A673 (cell line): Measurements from ENCODE around the gene ATOSB. TPM values are rescaled to one million over a fixed set of nuclear protein-coding genes. Genes with fewer than 3 reads are reported as not detected.

Experiments used
- BruUV-seq: library from RNA; stranded (reverse); fragments of 400-500 nt; replicated peaks from 2 replicates; lab custom pipeline; 2021; lab: Mats Ljungman, UMichigan
- CTCF ChIA-PET: fragments of 300-600 bp; sonication (Branson Sonifier 250); formaldehyde crosslinking; loops from one replicate; lab custom pipeline; 2022; ENCODE audit warnings: antibody characterized with exemption; lab: Charles Lee
- POLR2A ChIA-PET: fragments of 300-600 bp; sonication (Branson Sonifier 250); formaldehyde crosslinking; loops from one replicate; lab custom pipeline; 2022; ENCODE audit warnings: antibody characterized with exemption; ENCODE audit not compliant: low non-redundant PET; lab: Charles Lee
- DNase-seq: peaks from one replicate; pipeline ENCODE4 v3.0.0-alpha.2; 2015; ENCODE audit warnings: low spot score
- H3K27ac ChIP-seq: fragments of 200-600 bp; sonication (generic); 2 replicates; pipeline ENCODE4 v1.5.1; 2016; ENCODE audit warnings: mixed run types, low read depth, mild to moderate bottlenecking, mixed read lengths, antibody characterized with exemption, low read length; ENCODE audit not compliant: poor library complexity, severe bottlenecking
- H3K27me3 ChIP-seq: fragments of 200-600 bp; sonication (generic); replicated peaks from 2 replicates; pipeline ENCODE4 v1.6.1; 2017; ENCODE audit warnings: mixed run types, low read depth, mild to moderate bottlenecking, mixed read lengths, antibody characterized with exemption, low read length; ENCODE audit not compliant: insufficient read depth, poor library complexity
- H3K36me3 ChIP-seq: fragments of 200-600 bp; sonication (generic); 2 replicates; pipeline ENCODE4 v1.6.1; 2016; ENCODE audit warnings: mixed run types, mild to moderate bottlenecking, mixed read lengths, antibody characterized with exemption, low read length; ENCODE audit not compliant: insufficient read depth, poor library complexity, severe bottlenecking
- H3K4me1 ChIP-seq: fragments of 200-600 bp; sonication (generic); 2 replicates; pipeline ENCODE4 v1.6.1; 2017; ENCODE audit warnings: mixed run types, mild to moderate bottlenecking, mixed read lengths, antibody characterized with exemption, low read length; ENCODE audit not compliant: insufficient read depth, poor library complexity, severe bottlenecking
- H3K4me3 ChIP-seq: fragments of 200-600 bp; sonication (generic); 2 replicates; pipeline ENCODE4 v1.5.1; 2016; ENCODE audit warnings: low read depth, mixed run types, mild to moderate bottlenecking, mixed read lengths, low read length; ENCODE audit not compliant: poor library complexity, severe bottlenecking
- H3K9me3 ChIP-seq: fragments of 200-600 bp; sonication (generic); 2 replicates; pipeline ENCODE4 v1.6.1; 2016; ENCODE audit warnings: mixed run types, low read depth, mild to moderate bottlenecking, mixed read lengths, antibody characterized with exemption, low read length; ENCODE audit not compliant: poor library complexity, severe bottlenecking
- EZH2 ChIP-seq: fragments of 200-600 bp; sonication (generic); IDR thresholded peaks from 2 replicates; pipeline ENCODE4 v1.6.1; 2017; ENCODE audit warnings: borderline replicate concordance, low read depth, mild to moderate bottlenecking, mixed read lengths, antibody characterized with exemption, low read length; ENCODE audit not compliant: poor library complexity, severe bottlenecking
- intact Hi-C: fragments of 100-400 bp; cut with micrococcal nuclease; formaldehyde crosslinking; loops from one replicate; pipeline ENCODE4 v1.10.0; 2022; ENCODE audit not compliant: unreplicated experiment
- total RNA-seq: library from RNA; stranded (reverse); gene quantifications from 2 replicates; pipeline ENCODE4 v1.2.3, GENCODE V29; 2021
- TF ChIP-seq, protein P1 (sequence below): fragments of 300-800, 200-600 bp; sonication (generic); conservative IDR thresholded peaks from 2 replicates; pipeline ENCODE4 v1.5.1; 2017; ENCODE audit warnings: low read depth, mild to moderate bottlenecking, antibody characterized with exemption, low read length, moderate library complexity, mixed read lengths

ATOSB gene
- total RNA-seq, 1 experiment from 2014 or later: 7.4 TPM

GRCh38 chr9:35135988-35136387 is 20.3 kb upstream of the ATOSB start:
- POLR2A ChIA-PET: no interaction called here
- intact Hi-C loops: no loop called here

DNA sequence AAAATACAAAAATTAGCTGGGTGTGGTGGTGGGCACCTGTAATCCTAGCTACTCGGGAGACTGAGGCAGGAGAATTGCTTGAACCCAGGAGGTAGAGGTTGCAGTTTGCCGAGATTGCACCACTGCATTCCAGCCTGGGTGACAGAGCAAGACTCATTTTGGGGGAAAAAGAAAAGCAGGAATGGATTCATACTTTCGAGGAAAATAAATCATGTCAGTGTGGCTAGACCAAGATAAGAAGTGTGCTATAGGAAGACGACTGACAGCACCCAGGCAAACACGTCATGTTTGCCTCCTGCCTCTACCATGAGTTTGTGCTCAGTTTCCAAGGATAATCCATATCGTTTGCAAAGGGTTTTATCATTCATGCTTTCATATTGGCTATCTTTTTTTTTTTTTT is 19.3 kb upstream of the ATOSB start:
- Histone ChIP-seq H3K4me3 (no peak overlapping the region), H3K4me1 (no peaks in the 10 kb centered on the region), H3K36me3 (no peaks in the 10 kb centered on the region), H3K9me3 (peaks cover 6% of the 10 kb centered on the region), H3K27me3 (no peaks in the 10 kb centered on the region), H3K27ac (no peak overlapping the region)
- TF ChIP-seq EZH2: no peak
- TF ChIP-seq, protein P1, sequence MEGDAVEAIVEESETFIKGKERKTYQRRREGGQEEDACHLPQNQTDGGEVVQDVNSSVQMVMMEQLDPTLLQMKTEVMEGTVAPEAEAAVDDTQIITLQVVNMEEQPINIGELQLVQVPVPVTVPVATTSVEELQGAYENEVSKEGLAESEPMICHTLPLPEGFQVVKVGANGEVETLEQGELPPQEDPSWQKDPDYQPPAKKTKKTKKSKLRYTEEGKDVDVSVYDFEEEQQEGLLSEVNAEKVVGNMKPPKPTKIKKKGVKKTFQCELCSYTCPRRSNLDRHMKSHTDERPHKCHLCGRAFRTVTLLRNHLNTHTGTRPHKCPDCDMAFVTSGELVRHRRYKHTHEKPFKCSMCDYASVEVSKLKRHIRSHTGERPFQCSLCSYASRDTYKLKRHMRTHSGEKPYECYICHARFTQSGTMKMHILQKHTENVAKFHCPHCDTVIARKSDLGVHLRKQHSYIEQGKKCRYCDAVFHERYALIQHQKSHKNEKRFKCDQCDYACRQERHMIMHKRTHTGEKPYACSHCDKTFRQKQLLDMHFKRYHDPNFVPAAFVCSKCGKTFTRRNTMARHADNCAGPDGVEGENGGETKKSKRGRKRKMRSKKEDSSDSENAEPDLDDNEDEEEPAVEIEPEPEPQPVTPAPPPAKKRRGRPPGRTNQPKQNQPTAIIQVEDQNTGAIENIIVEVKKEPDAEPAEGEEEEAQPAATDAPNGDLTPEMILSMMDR: no peak
- intact Hi-C loops: no loop called here
- CTCF ChIA-PET: no interaction called here
- POLR2A ChIA-PET: no interaction called here
- BruUV-seq: no TSS peak
- no peak for DNase-seq

More at GRCh38 chr9:35135988-35136387, 20.3 kb upstream of the ATOSB start:
- TF ChIP-seq EZH2: no peak
- TF ChIP-seq, protein P1: no peak
- no peaks in the 10 kb centered on the region for H3K4me1 ChIP-seq
- no peaks in the 10 kb centered on the region for H3K36me3 ChIP-seq
- no peaks in the 10 kb centered on the region for H3K27me3 ChIP-seq
- H3K4me3 ChIP-seq: no peak overlapping the region
- no peak for DNase-seq
- H3K9me3 ChIP-seq: peaks cover 6% of the 10 kb centered on the region
- no TSS peak for BruUV-seq
- CTCF ChIA-PET: no interaction called here
- H3K27ac ChIP-seq: no peak overlapping the region

DNA sequence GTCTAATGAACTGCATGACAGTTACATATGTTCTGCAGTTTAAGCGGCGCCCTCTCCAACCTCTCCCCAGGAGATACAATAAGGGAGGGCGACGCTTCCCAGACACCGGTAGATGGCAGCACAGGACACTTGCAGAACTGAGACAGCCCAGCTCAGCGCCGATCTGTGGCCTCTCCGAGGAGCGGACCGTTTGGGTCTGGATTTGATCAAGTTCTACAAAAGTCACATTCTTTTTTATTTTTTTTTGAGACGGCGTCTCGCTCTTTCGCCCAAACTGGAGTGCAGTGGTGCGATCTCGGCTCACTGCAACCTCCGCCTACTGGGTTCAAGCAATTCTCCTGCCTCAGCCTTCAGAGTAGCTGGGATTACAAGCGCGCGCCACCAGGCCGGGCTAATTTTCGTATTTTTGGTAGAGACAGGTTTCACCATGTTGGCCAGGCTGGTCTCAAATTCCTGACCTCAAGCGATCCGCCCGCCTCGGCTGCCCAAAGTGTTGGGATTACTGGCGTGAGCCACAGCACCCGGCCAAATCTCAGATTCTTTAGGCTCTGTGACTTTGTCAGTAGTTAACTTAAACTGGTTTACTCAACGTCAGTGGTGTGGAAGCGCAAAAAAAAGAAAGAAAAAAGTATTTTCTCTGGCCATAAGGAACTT is 1.4 kb upstream of the ATOSB start:
- no peak for TF ChIP-seq EZH2
- TF ChIP-seq, protein P1: peak; percentile 91
- H3K27me3 ChIP-seq: no peaks in the 10 kb centered on the region
- peak overlapping the region; percentile 53 for H3K4me3 ChIP-seq
- POLR2A ChIA-PET: no interaction called here
- intact Hi-C loops: loop anchor here (1.0 to 10.0 kb wide), 7 partner anchors 142 to 540 kb away; partner anchors contain the start of genes CCDC107 and RMRP
- CTCF ChIA-PET: interaction anchor here (0.6 to 1.3 kb wide), 4 partner anchors 142 to 437 kb away, joined by 3 to 17 read pairs (median 6); no protein-coding TSS in a partner anchor
- H3K27ac ChIP-seq: no peak overlapping the region
- peaks cover 23% of the 10 kb centered on the region for H3K4me1 ChIP-seq
- H3K9me3 ChIP-seq: no peaks in the 10 kb centered on the region
- no TSS peak for BruUV-seq
- DNase-seq: peak; percentile 95
- H3K36me3 ChIP-seq: no peaks in the 10 kb centered on the region
